H9 (cell line): ENCODE measurements around the gene MGMT. TPM values are rescaled to one million over a fixed set of nuclear protein-coding genes. Genes with fewer than 3 reads are reported as not detected.

Experiments used
- DNase-seq: peaks from one replicate; pipeline ENCODE4 v3.0.0-alpha.2; 2017
- H2AFZ ChIP-seq: one replicate; pipeline ENCODE4 v1.6.1; 2013; ENCODE audit warnings: mild to moderate bottlenecking, low read length, control low read depth, moderate library complexity
- H2AK5ac ChIP-seq: 2 replicates; pipeline ENCODE4 v1.6.1; 2013; ENCODE audit warnings: low read length, control low read depth, mixed read lengths; ENCODE audit not compliant: insufficient read length
- H2BK120ac ChIP-seq: one replicate; pipeline ENCODE4 v1.6.1; 2013; ENCODE audit warnings: low read depth, mild to moderate bottlenecking, low read length, control low read depth, inconsistent platforms; ENCODE audit not compliant: poor library complexity, severe bottlenecking
- H2BK12ac ChIP-seq: 2 replicates; pipeline ENCODE4 v1.6.1; 2013; ENCODE audit warnings: low read length, control low read depth, mixed read lengths, low read depth; ENCODE audit not compliant: insufficient read length
- H2BK15ac ChIP-seq: 2 replicates; pipeline ENCODE4 v1.6.1; 2013; ENCODE audit warnings: low read depth, low read length, control low read depth
- H2BK20ac ChIP-seq: one replicate; pipeline ENCODE4 v1.6.1; 2013; ENCODE audit warnings: low read depth, mild to moderate bottlenecking, low read length, control low read depth, inconsistent platforms; ENCODE audit not compliant: poor library complexity, severe bottlenecking
- H2BK5ac ChIP-seq: 2 replicates; pipeline ENCODE4 v1.6.1; 2013; ENCODE audit warnings: low read length, control low read depth, mixed read lengths; ENCODE audit not compliant: insufficient read length
- H3K14ac ChIP-seq: 2 replicates; pipeline ENCODE4 v1.6.1; 2013; ENCODE audit warnings: low read length, control low read depth; ENCODE audit not compliant: insufficient read depth
- H3K18ac ChIP-seq: 2 replicates; pipeline ENCODE4 v1.6.1; 2013; ENCODE audit warnings: low read depth, mild to moderate bottlenecking, mixed read lengths, low read length, control low read depth; ENCODE audit not compliant: insufficient read length
- H3K23ac ChIP-seq: 2 replicates; pipeline ENCODE4 v1.6.1; 2013; ENCODE audit warnings: low read length, control low read depth, mixed read lengths, low read depth; ENCODE audit not compliant: insufficient read length
- H3K23me2 ChIP-seq: 2 replicates; pipeline ENCODE4 v1.6.1; 2013; ENCODE audit warnings: low read depth, mild to moderate bottlenecking, mixed read lengths, low read length, control low read depth; ENCODE audit not compliant: insufficient read length, poor library complexity, severe bottlenecking
- H3K27ac ChIP-seq: 2 replicates; pipeline ENCODE4 v1.5.1; 2013; ENCODE audit warnings: low read length, control low read depth, mixed read lengths, low read depth; ENCODE audit not compliant: insufficient read length
- H3K27me3 ChIP-seq: 2 replicates; pipeline ENCODE4 v1.6.1; 2013; ENCODE audit warnings: low read length, control low read depth, inconsistent platforms; ENCODE audit not compliant: insufficient read depth
- H3K4ac ChIP-seq: 2 replicates; pipeline ENCODE4 v1.6.1; 2013; ENCODE audit warnings: low read depth, mild to moderate bottlenecking, control low read depth, inconsistent platforms, low read length, moderate library complexity
- H3K4me1 ChIP-seq: 2 replicates; pipeline ENCODE4 v1.6.1; 2013; ENCODE audit warnings: low read length, control low read depth, inconsistent platforms; ENCODE audit not compliant: insufficient read depth
- H3K4me2 ChIP-seq: 2 replicates; pipeline ENCODE4 v1.6.1; 2013; ENCODE audit warnings: low read length, control low read depth, mixed read lengths; ENCODE audit not compliant: insufficient read length, insufficient read depth
- H3K56ac ChIP-seq: 2 replicates; pipeline ENCODE4 v1.6.1; 2013; ENCODE audit warnings: low read depth, mild to moderate bottlenecking, mixed read lengths, low read length, control low read depth; ENCODE audit not compliant: insufficient read length
- H3K79me1 ChIP-seq: 2 replicates; pipeline ENCODE4 v1.6.1; 2013; ENCODE audit warnings: low read depth, mild to moderate bottlenecking, moderate library complexity, low read length, control low read depth, inconsistent platforms; ENCODE audit not compliant: insufficient read depth, poor library complexity, severe bottlenecking
- H3K79me2 ChIP-seq: 2 replicates; pipeline ENCODE4 v1.6.1; 2013; ENCODE audit warnings: low read length, control low read depth, inconsistent platforms; ENCODE audit not compliant: insufficient read depth
- H3K9ac ChIP-seq: 2 replicates; pipeline ENCODE4 v1.6.1; 2013; ENCODE audit warnings: low read length, control low read depth, mixed read lengths; ENCODE audit not compliant: insufficient read length; ENCODE audit errors: extremely low read depth
- H3K9me3 ChIP-seq: one replicate; pipeline ENCODE4 v1.6.1; 2013; ENCODE audit warnings: low read depth, low read length, inconsistent platforms; ENCODE audit not compliant: control insufficient read depth
- H3T11ph ChIP-seq: one replicate; pipeline ENCODE4 v1.6.1; 2013; ENCODE audit warnings: mild to moderate bottlenecking, low read length, control low read depth, inconsistent platforms
- H4K20me1 ChIP-seq: one replicate; pipeline ENCODE4 v1.6.1; 2013; ENCODE audit not compliant: control insufficient read depth, insufficient read length, insufficient read depth
- H4K5ac ChIP-seq: 2 replicates; pipeline ENCODE4 v1.6.1; 2013; ENCODE audit warnings: low read depth, mild to moderate bottlenecking, mixed read lengths, low read length, control low read depth; ENCODE audit not compliant: insufficient read length
- H4K8ac ChIP-seq: replicated peaks from 2 replicates; pipeline ENCODE4 v1.6.1; 2013; ENCODE audit warnings: low read length, control low read depth, mixed read lengths, low read depth; ENCODE audit not compliant: insufficient read length
- H4K91ac ChIP-seq: 2 replicates; pipeline ENCODE4 v1.6.1; 2013; ENCODE audit warnings: low read depth, mild to moderate bottlenecking, moderate library complexity, mixed read lengths, low read length, control low read depth; ENCODE audit not compliant: insufficient read length
- H3K27ac Mint-ChIP-seq, 3 experiments: 2 replicates in 2 of 3; 3 replicates in 1 of 3; pipeline ENCODE4 v1.8.0; 2020 to 2021; ENCODE audit warnings: mixed read lengths in 3 of 3, mild to moderate bottlenecking in 1 of 3, moderate library complexity in 1 of 3
- H3K27me3 Mint-ChIP-seq: 2 replicates; pipeline ENCODE4 v1.8.0; 2021; ENCODE audit warnings: low read depth, mild to moderate bottlenecking, moderate library complexity, mixed read lengths
- H3K36me3 Mint-ChIP-seq, 3 experiments: 2 replicates in 2 of 3; 3 replicates in 1 of 3; pipeline ENCODE4 v1.8.0; 2020 to 2021; ENCODE audit warnings: low read depth in 3 of 3, mixed read lengths in 3 of 3; ENCODE audit not compliant: insufficient read depth in 1 of 3
- H3K4me1 Mint-ChIP-seq, 2 experiments: 2 replicates each; pipeline ENCODE4 v1.8.0; 2020; ENCODE audit warnings: mixed read lengths in 2 of 2
- H3K4me3 Mint-ChIP-seq, 2 experiments: 2 replicates in 1 of 2; 3 replicates in 1 of 2; pipeline ENCODE4 v1.8.0; 2020 to 2021; ENCODE audit warnings: mild to moderate bottlenecking in 2 of 2, mixed read lengths in 2 of 2, moderate library complexity in 1 of 2
- H3K9me3 Mint-ChIP-seq, 2 experiments: 2 replicates in 1 of 2; 3 replicates in 1 of 2; pipeline ENCODE4 v1.8.0; 2020; ENCODE audit warnings: mild to moderate bottlenecking in 2 of 2, mixed read lengths in 2 of 2, moderate library complexity in 1 of 2
- WGBS: extraction: QIAGEN DNeasy Blood & Tissue Kit; methylation state at CpG from one replicate; pipeline ENCODE4 v1.1.7; 2013; ENCODE audit warnings: missing lambda C conversion rate, low lambda C conversion rate, mixed read lengths; ENCODE audit not compliant: insufficient read length; ENCODE audit errors: extremely low coverage; 5-methylcytosine and 5-hydroxymethylcytosine counted together
- total RNA-seq: library from RNA; stranded (reverse); gene quantifications from 2 replicates; pipeline ENCODE4 v1.2.1, GENCODE V29; 2021
- TF ChIP-seq, protein P1 (sequence below): fragments of 200-600 bp; sonication (generic); conservative IDR thresholded peaks from 3 replicates; pipeline ENCODE4 v1.8.0; 2021; ENCODE audit warnings: antibody characterized with exemption, mild to moderate bottlenecking

MGMT gene
- total RNA-seq, 1 experiment from 2014 or later: 18.4 TPM

- Mint-ChIP-seq H3K27me3 (no peaks in the 10 kb centered on the region), H3K9me3 (peaks cover 17 to 19% of the 10 kb centered on the region in 2 experiments), H3K27ac (no peak overlapping the region; a peak in 1 of 7 replicates), H3K4me3 (no peak overlapping the region), H3K4me1 (peaks cover 0 to 2% of the 10 kb centered on the region in 2 experiments; a peak in 2 of 4 replicates), H3K36me3 (peaks cover 20 to 23% (median 22%) of the 10 kb centered on the region in 3 experiments)
- Histone ChIP-seq H2BK120ac (no peak overlapping the region), H3T11ph (no peak overlapping the region), H3K79me1 (no peaks in the 10 kb centered on the region), H3K4me1 (no peaks in the 10 kb centered on the region; the same call in 1 of the 2 replicates), H3K27ac (no peak overlapping the region), H3K23ac (no peak overlapping the region), H2BK15ac (no peak overlapping the region), H3K9me3 (no peaks in the 10 kb centered on the region), H3K79me2 (no peaks in the 10 kb centered on the region; the same call in 1 of the 2 replicates), H4K8ac (no peak overlapping the region), H3K27me3 (no peaks in the 10 kb centered on the region), H3K14ac (no peak overlapping the region), H2AFZ (no peak overlapping the region), H3K4ac (no peak overlapping the region), H2BK5ac (no peak overlapping the region), H3K9ac (no peak overlapping the region), H3K4me2 (no peak overlapping the region), H3K18ac (no peak overlapping the region), H3K23me2 (no peaks in the 10 kb centered on the region), H3K56ac (no peak overlapping the region), H4K5ac (no peak overlapping the region), H2BK12ac (no peak overlapping the region), H4K91ac (no peak overlapping the region), H2BK20ac (no peak overlapping the region), H2AK5ac (no peak overlapping the region), H4K20me1 (no peaks in the 10 kb centered on the region)
- TF ChIP-seq, protein P1, sequence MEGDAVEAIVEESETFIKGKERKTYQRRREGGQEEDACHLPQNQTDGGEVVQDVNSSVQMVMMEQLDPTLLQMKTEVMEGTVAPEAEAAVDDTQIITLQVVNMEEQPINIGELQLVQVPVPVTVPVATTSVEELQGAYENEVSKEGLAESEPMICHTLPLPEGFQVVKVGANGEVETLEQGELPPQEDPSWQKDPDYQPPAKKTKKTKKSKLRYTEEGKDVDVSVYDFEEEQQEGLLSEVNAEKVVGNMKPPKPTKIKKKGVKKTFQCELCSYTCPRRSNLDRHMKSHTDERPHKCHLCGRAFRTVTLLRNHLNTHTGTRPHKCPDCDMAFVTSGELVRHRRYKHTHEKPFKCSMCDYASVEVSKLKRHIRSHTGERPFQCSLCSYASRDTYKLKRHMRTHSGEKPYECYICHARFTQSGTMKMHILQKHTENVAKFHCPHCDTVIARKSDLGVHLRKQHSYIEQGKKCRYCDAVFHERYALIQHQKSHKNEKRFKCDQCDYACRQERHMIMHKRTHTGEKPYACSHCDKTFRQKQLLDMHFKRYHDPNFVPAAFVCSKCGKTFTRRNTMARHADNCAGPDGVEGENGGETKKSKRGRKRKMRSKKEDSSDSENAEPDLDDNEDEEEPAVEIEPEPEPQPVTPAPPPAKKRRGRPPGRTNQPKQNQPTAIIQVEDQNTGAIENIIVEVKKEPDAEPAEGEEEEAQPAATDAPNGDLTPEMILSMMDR: no peak
- no peak for DNase-seq
- no CpG with 5 or more reads among the region's 18 CpGs for WGBS
Observed at GRCh38 chr10:129501652-129502436, 34.8 kb downstream of the MGMT start.
